ENCODE results near the gene SUSD4.

Gene SUSD4

GRCh38 chr1:223176437-223176836, 187.5 kb downstream of the SUSD4 start:
- no peak for DNase-seq

DNA sequence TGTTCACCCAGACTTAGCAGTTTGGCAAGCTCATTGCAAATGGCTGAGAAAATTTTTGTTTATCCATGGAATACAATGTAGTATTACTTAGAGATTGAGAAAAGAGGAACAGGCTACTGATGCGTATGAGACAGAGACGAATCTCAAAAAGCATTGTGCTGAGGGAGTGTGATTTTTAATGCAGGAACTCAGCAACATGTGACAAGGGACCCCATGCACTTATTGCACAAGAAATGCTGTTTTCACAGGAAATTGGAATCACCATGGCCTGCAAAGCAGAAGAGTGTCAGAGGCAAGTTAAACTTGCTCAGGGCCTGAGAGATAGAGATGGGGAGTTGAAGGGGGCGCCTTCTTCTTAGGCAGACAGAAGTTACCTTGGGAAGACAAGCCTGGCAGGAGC, 188.3 kb downstream of the SUSD4 start:
- no peak for DNase-seq

DNA sequence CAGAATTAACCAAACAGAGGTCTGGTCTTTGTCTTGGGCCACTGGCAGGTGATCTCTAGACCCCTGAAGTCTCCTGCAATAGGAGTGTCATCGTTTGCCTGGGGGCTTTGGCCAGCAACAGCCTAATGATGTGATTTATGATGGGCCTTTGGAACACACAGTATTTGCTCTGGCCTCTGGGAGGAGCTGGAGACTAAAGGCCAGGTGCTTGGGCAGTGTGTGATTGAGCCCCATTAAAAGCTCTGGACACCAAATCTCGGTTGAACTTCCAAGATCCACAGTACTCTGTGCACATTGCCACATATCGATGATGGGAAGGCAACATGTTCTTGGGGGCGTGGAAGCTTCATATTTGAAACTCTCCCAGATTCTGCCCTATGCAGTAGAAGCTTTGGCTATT, 188.9 kb downstream of the SUSD4 start:
- DNase-seq, result peak; percentile 17

All from SHP77 treated with DMSO at 0.1 percent for 48 hours (cell line).